NCI-H1417 (cell line): ENCODE measurements around the gene CORIN.

Experiments used
- DNase-seq, 3 experiments: peaks; one replicate each; lab custom pipeline; 2025; lab: John Stamatoyannopoulos, UW

The CORIN gene

GRCh38 chr4:47837908-47838294 lies at the start of gene CORIN:
TSS of gene CORIN (minus strand) at chr4:47838067. CDS start at chr4:47837949, 118 bp downstream.
- peak in 1 of 3 experiments; percentile 33 for DNase-seq

DNA sequence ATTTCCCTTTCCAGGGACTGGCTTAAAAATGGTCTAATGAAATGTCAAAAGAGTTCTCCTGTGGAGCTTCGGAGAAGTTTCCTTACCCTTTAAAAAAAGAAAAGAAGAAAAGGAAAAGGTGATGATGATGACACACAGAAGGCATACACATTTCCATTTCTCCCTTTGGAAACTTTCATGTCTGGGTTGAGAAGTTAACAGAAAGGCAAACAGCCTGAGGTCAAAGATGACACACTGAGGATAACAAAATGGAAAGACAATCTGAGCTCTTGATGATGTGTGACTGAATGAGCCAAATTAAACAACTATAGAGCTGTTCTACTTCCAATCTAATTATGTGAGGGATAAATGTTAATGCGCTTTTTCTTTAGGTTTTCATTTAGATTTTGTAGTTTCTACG lies 44.4 kb upstream of the CORIN start:
- DNase-seq = no peak

GRCh38 chr4:47879458-47879857 lies 41.6 kb upstream of the CORIN start:
- DNase-seq = no peak

DNA sequence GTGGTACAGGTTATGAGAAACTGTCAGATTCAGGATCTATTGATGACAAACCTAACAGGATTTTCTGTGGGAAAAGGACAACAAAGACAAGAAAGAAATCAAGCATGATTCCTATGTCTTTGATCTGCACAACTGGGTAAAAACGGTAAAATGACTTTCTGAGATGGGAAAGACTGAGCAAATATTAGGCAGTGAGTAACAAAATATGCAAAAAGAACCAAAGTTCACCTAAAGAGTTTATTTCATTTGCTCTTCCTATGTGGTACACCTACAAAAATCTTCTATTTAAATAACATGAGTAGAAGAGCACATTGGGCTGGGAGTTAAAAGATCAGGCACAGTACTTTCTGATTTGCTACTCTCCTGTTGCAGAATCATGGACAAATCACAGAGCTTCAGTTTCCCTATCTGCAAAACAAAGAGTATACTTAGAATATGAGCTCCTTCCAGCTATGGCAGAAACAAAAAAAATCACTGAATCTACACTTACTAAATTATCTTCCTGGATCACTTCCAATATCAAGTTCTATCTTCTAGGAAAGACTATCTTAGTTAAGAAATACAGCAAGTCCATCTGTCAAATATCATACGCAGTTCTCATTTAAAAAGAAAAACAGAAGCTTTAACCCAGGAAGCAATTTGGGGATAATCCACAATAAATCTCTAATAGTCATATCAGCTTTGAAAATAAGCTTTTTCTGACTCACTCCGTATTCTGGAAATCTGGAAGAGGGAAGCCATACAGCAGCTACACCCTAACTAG lies 39.1 kb upstream of the CORIN start:
- DNase-seq = no peak

GRCh38 chr4:47876310-47876709 lies 38.4 kb upstream of the CORIN start:
- DNase-seq = no peak

DNA sequence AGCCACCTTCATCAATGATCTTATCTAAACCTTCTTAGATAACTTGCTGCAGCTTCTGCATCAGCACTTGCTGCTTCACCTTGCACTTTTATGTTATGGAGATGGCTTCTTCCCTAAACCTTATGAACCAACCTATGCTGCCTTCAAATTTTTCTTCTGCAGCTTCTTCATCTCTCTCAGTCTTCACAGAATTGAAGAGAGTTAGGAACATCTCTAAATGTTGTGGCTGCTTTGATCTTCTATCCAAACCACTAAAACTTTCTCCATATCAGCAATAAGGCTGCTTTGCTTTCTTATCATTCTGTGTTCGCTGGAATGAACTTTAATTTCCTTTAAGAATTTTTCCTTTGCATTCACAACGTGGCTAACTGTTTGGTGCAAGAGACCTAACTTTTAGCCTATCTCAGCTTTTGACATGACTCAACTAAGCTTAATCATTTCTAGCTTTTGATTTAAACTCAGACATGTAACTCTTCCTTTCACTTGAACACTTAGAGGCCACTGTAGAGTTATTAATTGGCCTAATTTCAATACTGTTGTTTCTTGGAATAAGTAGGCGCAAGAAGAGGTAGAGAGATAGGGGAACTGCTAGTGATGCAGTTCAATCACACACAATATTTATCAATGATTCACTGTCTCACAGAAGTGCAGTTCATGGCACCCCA lies 36.1 kb upstream of the CORIN start:
- no peak for DNase-seq

DNA sequence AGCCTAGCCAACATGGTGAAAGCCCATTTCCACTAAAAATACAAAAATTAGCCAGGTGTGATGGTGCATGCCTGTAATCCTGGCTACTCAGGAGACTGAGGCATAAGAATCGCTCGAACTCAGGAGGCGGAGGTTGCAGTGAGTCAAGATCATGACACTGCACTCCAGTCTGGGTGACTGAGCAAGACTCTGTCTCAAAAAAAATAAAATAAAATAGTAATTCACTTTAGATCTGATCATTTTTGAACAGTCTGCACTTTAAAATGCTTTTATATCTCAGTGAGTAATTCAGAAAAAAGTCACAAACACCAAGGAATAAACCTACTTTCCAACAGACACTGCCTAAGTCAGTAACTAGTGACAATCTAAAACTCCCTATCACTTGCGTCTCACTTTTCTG lies 25.6 kb upstream of the CORIN start:
- no peak for DNase-seq

- DNase-seq = no peak
Observed at GRCh38 chr4:47862297-47862696, 24.4 kb upstream of the CORIN start.

- DNase-seq = no peak
Observed at GRCh38 chr4:47860305-47860704, 22.4 kb upstream of the CORIN start.

DNA sequence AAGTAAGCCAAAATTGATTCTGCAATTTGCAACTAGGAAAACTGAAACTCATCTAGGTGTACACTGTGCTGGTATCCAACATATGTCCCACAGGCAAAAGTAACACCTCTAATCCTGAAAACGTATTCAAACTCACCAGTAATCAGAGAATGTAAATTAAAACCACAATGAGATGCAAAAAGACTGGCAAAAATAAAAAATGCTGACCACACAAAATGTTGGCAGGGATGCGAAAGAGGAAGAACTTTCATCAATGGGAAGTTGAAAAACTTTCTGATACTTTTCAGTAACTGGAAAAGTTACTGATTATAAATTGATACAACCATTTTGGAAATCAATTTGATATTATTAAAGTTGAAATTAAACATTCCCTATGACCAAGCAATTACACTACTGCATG lies 20.1 kb upstream of the CORIN start:
- no peak for DNase-seq

DNA sequence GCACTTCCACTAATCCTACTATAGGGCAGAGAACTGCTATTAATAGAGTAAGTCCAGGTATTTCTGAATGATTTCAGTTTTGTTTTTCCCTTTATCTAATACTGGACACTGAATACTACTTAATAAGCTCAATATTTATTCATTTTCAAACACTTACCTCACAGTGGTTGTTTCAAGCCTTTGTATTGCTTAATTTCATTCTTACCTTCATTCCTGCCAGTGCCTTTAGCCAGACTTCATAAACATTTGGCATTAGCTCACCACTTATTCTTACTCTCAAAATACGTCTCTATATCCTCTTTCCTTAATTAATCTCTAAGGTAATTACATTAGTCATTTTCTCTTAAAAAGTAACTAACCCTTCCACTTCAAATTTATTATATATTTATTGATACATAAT lies 18.8 kb upstream of the CORIN start:
- no peak for DNase-seq

- no peak for DNase-seq
Observed at GRCh38 chr4:47855350-47855749, 17.5 kb upstream of the CORIN start.

DNA sequence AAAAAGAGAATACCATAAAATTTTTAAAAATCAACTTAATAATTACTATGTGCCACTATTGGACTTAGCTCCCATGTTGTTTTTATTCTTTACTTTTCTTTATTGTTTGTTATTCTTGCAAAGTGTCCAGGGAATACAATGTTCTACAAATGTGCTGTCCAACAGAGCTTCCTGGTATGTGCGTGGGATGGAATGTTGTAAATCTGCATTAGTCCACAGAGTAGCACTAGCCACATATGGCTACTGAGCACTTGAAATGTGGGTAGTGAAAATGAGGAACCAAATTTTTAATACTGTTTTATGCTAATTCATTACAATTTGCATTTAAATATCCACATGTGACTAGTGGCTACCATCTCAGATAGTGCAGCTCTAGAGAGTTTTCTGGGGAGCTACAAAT lies 14.3 kb upstream of the CORIN start:
- no peak for DNase-seq

- DNase-seq = no peak
Observed at GRCh38 chr4:47849466-47849865, 11.6 kb upstream of the CORIN start.

- no peak for DNase-seq
Observed at GRCh38 chr4:47848041-47848440, 10.2 kb upstream of the CORIN start.

DNA sequence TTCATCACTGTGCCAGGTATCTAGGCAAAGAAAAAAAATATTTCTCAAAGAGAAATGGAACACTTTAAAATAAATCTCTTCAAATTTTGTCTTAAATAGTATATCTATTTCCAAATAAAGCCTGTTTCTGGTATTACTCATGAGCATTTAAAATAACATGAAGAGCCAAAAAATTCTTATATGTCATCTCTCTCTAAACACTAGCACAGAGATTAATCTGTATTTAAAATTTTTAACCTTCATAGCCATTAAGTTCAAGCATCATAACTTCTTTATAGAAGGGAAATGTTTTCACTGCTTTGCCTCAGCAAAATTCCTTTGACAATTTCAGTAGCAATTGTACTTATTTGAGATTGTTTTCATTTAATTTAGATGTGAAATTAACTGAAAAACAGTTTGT lies 5.1 kb upstream of the CORIN start:
- no peak for DNase-seq

DNA sequence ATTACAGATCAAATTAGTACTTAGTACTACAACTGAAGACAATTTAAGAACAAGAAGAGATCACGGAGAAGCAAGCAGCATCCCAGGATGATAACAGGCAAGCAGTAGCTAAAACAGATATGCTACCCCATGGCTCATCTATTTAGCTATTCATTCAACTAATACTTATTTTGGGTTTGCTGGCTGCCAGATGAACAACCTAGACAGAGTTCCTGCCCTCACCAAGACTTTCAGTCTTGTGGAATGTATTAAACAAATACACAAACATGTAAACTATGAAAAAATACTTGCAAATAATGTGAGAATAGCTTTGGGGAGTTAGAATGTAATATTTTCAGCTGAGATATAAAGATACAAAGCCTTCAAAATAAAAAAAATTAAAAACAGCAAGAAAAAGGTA lies 2.4 kb upstream of the CORIN start:
- DNase-seq = no peak

DNA sequence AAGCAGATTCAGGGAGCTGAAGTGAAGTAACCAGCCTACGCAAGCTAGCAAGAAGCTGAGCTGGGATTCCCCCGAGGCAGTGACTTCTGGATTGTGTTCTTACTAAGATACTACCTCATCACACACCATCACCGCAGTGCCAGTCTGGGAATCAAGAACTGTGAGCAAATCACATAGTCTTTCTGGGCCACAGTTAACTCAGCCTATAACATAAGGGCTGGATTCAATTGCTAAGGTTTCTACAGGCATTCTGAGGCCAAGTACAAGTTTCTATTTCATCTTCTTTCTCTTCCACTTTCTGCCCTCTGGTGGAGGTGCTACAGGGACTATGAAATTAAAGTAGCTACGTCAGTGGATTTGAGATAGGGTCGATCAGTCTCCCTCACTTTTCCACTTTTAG lies 1.4 kb upstream of the CORIN start:
- DNase-seq = peak in 1 of 3 experiments; percentile 4

DNA sequence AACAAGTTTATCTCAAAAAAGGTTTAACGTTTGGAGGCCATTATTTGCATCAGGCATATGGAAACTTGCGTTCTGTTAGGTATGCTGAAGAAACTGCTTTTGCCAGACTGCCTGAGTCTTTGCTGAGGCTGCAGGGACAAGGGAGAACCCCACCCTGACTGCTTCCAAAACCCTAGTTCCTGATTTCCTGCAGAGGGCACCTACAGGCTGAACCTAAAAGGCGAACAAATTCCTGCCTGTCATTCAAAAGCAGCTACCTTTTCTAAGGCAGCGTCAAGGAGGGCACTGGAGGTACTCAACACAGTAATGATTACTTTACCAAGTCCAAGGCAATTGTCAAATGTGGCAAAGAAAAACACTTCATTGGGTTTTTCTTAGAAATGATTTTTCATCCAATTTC lies 578 bp upstream of the CORIN start:
- peak in 1 of 3 experiments; percentile 22 for DNase-seq

DNA sequence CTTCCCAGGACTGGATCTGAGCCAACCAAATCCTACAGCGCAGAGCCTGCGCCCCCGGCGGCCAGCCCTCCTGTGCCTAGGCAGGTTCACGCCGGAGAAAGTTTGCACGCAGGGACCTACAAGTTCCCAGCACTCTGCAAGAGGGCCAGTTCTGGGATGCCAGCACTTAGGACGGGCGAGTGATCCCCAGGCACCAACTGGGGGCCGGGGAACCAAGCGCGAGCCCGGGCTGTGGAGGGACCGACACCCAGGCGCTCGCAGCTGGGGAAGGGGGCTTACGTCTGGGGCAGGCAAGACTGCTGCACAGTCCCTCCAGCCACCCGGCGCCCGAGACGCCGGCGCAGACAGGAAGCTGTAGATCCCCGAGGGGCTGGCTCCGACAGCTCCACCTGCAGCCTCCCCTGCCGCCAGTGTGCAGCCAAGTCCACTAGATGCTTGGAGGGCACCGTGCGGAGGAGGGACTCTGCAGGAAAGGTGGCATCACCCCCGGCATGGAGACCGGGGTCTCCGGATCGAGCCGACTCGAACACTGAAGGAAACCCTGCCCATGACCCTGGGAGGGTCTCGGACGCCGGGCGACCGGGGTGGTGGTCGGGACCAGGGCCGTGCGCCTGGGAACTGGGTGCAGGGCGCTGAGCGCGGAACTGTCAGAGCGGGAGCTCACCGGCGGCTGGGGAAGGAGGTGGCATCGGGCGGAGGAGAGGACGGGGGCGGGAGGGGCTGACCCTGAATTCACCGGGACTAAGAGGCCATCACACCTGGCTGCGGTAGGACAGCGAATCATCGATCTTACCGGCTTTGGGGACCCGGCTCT lies 566 bp downstream of the CORIN start:
- DNase-seq = peak; percentile 8 to 74 (median 73)

- peak; percentile 38 to 84 (median 73) for DNase-seq
Observed at GRCh38 chr4:47836641-47837093, 1.2 kb downstream of the CORIN start.

DNA sequence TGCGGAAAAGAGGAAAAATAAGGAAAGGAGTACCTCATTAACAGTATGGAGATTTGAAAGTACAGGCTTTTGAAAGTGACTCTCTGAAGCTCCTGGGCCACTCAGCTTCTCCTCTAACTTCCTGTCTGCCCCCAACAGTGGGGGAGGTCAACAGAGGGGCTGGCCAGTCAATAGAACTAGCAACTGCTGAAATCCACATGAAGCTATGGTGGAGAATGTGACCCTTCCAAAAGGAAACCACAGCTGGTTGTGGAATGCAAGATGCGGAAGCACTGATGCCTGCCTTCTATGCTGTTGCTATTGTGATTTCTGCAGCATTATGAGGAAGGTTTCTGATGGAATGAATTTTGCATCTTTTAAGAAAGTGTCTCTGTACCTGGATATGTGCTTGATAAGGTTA lies 2.4 kb downstream of the CORIN start:
- DNase-seq = no peak
